Activated CD4-positive, alpha-beta T cell treated with anti-CD3 and anti-CD28 coated beads, Interleukin-2, amount 50 U/mL, for 24 hours (primary cell): ENCODE results near the gene PLCH1.

ENCODE experiments used
- DNase-seq, 2 donors: peaks; one replicate each; pipeline ENCODE4 v3.0.0-alpha.2; 2020; ENCODE audit warnings: low read depth in 1 of 2, low spot score in 1 of 2

Gene PLCH1

DNA sequence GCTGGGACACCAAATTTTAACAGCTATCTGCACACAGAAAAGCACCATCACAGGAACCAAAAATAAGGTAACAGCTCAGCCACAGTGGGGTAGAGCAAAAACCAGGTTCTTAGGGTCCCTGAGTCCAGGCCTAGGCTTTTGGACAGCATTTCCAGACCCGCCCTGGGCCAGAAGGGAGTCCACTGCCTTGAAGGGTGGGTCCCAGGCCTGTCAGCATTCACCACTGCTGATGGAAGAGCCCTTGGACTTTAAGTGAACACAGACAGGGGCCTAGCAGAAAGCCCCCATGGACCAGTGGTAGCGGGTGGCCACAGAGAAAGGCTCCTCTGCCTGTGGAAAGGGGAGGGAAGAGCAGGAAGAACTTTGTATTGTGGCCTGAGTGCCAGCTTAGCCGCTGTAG is 56.4 kb downstream of the PLCH1 start:
- no peak for DNase-seq

- DNase-seq: no peak
Observed at GRCh38 chr3:155683344-155683720, 61.5 kb downstream of the PLCH1 start.

DNA sequence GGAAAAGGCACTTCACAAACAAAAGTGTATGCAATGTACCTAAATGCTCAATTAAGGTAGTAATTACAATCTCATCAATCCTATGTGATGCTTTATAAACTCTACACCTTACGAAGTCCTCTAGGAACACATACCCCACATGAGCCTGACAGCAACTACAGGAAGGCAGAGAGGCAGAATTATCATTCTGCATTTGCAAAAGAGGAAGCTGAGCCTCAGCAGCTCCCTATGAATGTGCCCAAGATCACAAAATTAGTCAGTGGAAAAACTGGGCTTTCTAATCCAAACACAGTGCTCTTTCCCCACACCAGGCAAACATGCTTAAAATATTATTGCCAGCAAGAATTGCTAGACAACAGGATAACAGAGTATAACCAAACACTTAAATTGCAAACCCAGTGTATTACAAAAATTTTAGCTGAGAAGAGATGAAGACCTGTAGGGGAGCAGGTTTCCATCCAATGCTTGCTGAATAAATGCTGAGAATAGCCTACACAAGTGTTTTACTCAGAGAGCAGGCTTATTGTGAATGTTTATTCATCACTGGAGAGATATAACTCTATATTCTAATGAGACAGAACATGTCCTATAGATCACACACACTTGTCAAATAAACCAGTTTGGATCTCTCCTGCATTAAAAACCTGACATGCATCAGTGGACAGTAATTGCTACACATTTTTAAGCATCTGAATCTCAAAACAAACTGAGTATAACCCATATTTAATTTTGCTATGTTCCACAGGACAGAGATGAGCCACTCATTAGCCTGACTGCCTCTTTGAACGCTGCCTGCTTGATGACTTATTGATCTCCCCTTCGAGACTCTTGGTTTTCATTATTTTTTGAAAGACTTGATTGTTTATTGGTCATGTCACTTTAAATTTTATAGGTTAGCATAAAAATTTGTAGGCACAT is 62.2 kb downstream of the PLCH1 start:
- DNase-seq: no peak

- DNase-seq: no peak
Observed at GRCh38 chr3:155676252-155676981, 68.5 kb downstream of the PLCH1 start.

- DNase-seq: no peak
Observed at GRCh38 chr3:155675094-155675493, 69.8 kb downstream of the PLCH1 start.

GRCh38 chr3:155673421-155673820 is 71.5 kb downstream of the PLCH1 start:
- DNase-seq: no peak

GRCh38 chr3:155670335-155670734 is 74.5 kb downstream of the PLCH1 start:
- no peak for DNase-seq

DNA sequence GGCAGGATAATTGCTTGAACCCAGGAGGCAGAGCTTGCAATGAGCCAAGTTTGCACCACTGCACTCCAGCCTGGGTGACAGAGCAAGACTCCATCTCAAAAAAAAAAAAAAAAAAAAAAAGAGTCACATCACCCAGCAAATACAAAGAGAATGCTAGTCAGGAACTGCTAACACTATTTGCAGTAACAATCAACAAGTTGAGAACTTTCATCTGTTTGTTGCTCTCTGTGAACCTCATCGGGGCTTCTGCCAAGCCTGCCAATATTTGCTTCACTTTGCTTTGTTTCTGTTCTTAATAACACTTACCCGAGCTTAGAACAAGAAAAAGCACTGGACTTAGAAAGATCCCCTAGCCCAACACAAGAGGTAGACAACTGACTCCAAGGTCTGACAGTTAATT is 76.9 kb downstream of the PLCH1 start:
- DNase-seq: no peak

GRCh38 chr3:155664925-155665695 is 79.8 kb downstream of the PLCH1 start:
- DNase-seq: no peak

- DNase-seq: no peak
Observed at GRCh38 chr3:155663467-155664212, 81.2 kb downstream of the PLCH1 start.

DNA sequence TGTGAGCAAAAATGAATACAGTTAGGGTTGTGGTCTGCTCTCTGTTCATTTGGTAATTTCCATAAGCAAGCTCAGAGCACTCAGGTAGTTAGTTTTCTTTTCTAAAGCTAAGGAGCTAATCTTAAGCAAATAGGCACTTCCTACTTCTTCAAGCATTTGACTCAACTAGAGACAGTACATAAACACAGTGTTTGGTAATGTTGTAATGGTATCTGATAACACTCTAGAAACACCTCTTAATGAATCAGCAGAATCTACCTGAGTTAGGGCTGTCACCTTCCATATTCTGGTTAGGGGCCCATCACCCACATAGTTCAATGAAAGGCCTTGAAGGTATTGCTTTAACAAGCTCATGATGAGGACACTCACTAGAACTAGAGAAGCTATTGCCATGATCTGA is 83.1 kb downstream of the PLCH1 start:
- DNase-seq: no peak

- no peak for DNase-seq
Observed at GRCh38 chr3:155661042-155661441, 83.8 kb downstream of the PLCH1 start.

GRCh38 chr3:155658671-155659261 is 86.1 kb downstream of the PLCH1 start:
- DNase-seq: no peak

DNA sequence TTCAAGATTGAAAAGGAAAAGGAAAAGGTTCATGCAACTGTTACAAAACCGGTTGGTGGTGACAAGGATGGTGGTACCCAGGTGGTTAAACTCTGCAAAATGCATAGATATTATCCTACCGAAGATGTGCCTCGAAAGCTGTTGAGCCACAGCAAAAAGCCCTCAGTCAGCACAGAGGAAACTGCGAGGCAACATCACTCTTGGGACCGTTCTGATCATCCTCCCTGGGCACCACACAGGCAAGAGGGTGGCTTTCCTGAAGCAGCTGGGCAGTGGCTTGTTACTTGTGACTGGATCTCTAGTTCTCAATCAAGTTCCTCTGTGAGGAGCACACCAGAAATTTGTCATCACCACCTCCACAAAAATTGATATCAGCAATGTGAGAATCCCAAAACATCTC is 86.9 kb downstream of the PLCH1 start:
- no peak for DNase-seq

DNA sequence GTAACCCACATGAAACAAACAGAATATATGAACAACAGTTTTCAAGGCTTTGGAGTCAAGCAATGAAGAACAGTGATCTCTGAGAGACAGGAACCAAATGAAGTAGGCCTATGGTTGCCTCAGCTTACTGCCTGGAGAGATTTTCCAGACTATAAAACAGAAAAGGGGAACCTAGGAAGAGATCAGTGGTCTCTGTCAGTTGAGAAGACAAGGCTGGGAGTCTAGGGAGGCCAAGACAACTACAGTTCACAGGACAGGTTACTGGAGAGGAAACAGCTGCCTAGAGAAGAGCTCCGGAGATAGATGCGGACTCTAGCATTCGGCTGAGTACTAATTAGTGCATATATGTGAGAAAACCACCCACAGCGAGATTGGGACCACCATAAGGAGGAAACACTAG is 87.7 kb downstream of the PLCH1 start:
- DNase-seq: no peak

DNA sequence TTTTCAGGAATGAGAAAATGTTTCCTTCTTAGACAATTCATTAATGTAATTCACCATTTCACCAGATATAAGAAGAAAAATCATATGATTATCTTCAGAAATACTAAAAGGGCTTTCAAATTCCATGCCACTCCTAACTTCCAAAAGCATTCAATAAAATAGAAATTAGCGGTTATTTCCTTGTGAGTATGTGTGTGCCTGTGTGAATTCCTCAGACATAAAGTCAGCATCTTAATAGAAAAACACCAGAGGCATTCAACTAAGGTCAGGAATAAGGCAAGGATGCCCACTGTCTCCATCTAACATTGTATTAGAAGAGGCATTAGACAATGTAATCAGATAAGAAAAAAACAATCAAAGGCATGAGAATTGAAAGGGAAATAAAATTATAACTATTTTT is 88.4 kb downstream of the PLCH1 start:
- no peak for DNase-seq

DNA sequence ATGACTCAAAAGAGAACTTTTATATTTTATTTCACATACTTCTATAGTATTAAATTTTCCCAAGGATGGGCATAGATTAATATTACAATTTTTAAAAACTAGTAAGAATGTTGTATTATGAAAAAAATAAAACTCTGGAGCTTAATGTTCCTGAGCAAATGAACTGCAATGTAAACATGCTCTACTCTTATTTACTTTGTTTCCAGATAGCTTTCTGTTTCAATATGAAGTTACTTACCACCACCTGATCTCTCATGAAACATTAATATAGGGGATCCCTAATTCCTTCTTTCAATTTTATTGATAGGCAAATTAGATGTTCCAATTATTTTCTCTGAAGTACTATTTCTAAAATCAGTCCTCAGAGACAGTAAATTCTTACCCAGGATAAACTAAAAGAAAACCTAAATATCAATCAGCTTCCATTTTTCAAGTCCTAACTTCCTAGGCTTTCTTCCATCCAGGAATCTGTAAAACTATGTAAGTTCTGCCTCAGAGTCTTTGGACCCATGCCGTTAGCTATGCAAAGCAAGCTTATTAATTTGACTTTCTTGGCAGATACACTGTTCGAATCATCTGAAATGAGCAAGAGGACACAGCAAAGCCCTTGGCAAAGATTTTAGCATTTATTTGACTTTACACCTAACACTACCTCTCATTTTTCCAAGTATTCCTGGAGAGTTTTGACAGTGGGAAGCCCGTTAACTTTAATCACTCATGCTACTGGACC is 93.2 kb downstream of the PLCH1 start:
- no peak for DNase-seq

DNA sequence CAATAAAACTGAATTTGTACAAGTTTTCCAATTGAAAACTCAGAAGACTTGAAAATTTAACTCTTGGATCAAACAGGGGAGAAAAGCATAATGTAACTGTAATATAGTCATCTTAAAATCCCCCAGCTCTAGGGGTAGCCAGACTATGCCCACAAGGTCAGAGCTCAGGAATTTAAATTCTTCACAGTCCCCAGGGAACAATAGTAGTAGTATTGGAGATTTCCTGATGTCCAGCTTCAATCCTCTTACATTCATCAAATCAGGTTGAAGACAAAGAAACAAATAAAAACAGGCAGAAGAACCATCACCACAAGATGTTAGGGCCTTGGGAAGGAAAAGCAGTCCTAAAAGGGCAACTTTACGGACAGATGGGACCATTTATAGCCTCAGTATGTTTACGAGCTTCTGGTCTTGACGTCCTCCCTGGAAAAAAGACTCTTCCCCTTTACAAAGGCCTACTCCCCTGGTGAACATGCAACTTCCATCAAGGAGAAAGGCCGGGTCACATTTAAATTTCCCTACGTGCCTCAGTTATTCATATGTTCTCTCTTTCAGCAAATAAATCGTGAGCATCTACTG is 96.8 kb downstream of the PLCH1 start:
- DNase-seq: no peak

- DNase-seq: no peak
Observed at GRCh38 chr3:155647206-155647605, 97.7 kb downstream of the PLCH1 start.

DNA sequence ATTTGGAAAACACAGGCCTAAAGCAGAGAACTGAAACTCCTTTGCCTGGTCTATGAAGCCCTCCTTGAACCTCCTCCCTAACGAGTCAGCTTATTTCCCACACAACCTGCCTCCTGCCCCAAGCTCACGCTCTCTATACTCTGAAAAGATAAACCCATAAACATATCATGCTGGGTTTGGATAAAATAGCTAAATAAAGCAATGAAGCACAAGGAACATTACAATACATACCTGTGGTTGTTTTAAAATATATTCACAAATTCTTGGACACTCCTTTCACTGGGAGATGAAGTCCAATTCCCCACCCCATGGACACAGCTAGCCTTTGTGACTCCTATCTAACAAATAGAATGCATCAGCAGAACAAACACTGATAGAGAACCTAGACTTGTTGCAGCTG is 98.2 kb downstream of the PLCH1 start:
- no peak for DNase-seq
